Stimulated activated CD8-positive, alpha-beta memory T cell treated with anti-CD3 and anti-CD28 coated beads, Interleukin-4, amount 100 ng/mL, for 24 hours (primary cell): ENCODE measurements around the gene CASZ1.

ENCODE experiments used
- DNase-seq: peaks from one replicate; pipeline ENCODE4 v3.0.0-alpha.2; 2020; ENCODE audit warnings: low read depth

Gene CASZ1

DNA sequence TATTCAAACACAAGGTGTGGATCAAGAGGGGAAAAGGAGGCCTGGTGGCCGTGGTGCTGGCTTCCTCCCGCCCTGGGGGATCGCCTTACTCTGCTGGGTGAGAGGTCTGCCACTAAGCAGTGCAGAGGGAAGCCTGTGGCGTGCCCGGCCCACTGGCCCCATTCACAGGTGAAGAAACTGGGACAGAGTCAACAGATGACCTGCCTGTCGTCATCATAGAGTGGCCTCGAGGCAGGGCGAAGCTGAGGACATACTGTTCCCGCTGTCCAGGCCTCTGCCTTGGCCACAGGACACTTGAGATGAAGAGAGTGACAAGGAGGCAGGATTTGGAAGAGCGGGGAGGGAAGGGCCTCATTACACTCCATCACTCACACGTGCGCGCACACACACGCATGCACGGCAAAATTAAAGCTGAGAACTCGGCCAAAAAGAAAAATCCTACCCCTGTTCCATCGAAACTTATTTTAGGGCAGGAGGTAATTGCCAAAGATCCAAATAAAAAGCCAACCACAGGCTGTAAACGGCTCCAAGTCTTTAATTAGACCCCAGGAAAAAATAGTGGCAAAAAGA, 50.5 kb downstream of the CASZ1 start:
- no peak for DNase-seq

DNA sequence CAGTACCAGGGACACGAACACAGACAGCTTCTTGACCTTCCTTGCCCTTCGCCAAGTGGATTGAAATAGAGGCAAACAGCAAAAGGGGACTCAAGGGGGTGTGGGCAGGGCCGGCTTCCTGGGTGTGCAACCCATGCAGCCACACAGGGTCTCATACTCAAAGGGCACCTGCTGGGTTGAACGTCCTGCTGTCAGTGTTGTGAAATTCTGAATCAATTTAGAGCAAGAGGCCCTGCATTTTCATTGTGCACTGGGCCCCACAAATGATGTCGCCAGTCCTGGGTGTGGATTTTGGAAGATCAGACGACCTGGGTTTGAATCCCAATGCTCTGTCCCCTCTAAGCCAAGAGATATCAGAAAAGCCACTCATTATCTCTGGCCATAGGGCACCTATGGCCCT, 51.1 kb downstream of the CASZ1 start:
- DNase-seq: no peak

DNA sequence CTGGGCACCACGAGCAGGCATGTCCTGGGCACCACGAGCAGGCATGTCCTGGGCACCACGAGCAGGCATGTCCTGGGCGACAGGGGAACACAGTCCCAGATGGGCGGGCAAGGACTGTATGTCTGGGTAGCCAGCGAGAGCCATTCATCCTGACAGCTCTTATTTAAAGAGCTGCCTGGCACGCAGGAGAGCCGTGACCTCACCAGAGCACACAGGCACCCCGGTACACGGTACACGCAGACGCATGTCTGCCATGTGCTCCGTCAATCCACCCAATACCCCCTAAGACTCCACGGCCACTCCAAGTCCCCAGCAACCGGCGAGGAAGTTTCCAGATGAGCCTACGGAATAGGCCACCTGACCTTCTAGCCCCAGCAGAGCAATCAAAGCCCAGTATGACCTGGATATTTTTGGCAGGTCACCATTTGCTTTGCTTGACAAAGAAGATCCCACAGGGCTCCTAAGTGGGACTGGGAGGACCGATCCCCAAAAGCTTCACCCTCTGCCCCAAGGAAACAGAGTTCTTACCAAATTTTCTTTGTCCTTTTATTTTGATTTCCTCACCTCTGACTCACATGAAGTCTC, 51.7 kb downstream of the CASZ1 start:
- no peak for DNase-seq

DNA sequence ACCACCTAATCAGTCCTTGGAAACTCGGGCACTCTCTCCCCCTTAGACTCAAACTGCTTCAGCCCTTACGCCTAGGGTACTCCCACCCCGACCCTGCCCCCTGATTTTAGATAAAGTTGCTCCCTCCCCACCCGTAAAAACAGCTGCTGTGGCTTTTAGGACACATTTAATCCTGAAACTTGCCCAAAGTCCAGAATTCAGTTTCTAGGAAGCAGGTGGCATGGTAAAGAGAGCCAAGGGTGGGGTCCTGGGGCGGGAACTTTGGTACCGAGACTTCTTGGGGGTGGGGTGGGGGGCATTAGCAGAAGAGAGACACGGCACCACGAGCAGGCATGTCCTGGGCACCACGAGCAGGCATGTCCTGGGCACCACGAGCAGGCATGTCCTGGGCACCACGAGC, 52.4 kb downstream of the CASZ1 start:
- no peak for DNase-seq

DNA sequence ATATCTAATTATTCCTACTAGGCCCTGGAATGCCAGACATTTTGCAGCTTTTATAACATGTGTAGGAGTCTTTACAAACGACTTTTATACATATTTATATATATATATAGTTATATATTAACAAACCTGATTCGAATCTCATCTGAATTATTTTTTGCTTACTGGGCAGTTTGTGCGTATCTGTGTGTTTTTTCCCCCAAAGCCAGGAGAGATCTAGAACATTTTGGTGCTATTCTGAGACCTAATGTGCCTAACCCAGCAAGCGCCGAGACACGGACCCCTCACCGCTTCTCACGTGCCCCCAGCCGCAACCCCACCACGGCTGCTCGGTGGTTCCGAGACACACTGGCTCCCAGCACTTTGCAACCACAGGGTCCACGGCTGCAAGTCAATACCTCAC, 54.8 kb downstream of the CASZ1 start:
- no peak for DNase-seq

DNA sequence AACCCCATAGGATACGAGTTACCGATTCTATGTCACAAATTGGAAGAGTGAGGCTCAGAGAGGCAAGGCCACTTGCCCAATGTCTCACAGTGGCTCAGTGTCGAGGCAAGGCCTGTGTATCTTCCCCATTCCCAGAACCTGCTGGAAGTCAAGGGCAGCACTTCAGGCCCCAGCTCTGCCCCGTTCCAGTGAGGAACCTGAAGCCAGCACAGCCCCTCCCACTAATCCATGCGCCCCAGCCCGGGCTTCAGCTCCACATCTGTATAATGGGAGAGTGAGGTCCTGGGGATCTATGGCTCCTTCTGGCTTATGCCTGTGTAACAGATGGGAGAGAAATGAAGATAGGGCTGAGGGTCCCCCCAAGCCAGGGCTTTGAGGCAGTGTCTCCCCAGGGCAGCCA, 56.3 kb downstream of the CASZ1 start:
- DNase-seq: no peak

DNA sequence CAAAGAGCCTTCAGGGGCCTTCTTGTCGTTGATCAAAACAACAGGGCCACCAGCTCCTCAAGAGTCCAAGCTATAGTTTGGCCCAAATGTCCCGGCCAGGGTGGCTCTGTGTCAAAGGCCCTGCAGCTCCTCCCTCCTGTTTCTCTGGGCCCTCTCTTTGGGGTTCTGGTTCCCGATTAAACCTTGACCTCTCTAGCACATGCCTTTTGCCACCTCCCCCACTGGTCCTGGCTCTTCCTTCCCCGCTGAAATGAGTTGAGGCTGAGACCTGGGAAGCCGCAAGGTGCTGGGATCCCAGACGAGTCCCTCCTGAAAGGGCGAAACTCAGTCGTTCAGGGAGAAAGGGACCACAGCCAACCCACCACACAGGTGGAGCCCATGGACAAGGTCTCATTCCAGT, 56.9 kb downstream of the CASZ1 start:
- DNase-seq: no peak

DNA sequence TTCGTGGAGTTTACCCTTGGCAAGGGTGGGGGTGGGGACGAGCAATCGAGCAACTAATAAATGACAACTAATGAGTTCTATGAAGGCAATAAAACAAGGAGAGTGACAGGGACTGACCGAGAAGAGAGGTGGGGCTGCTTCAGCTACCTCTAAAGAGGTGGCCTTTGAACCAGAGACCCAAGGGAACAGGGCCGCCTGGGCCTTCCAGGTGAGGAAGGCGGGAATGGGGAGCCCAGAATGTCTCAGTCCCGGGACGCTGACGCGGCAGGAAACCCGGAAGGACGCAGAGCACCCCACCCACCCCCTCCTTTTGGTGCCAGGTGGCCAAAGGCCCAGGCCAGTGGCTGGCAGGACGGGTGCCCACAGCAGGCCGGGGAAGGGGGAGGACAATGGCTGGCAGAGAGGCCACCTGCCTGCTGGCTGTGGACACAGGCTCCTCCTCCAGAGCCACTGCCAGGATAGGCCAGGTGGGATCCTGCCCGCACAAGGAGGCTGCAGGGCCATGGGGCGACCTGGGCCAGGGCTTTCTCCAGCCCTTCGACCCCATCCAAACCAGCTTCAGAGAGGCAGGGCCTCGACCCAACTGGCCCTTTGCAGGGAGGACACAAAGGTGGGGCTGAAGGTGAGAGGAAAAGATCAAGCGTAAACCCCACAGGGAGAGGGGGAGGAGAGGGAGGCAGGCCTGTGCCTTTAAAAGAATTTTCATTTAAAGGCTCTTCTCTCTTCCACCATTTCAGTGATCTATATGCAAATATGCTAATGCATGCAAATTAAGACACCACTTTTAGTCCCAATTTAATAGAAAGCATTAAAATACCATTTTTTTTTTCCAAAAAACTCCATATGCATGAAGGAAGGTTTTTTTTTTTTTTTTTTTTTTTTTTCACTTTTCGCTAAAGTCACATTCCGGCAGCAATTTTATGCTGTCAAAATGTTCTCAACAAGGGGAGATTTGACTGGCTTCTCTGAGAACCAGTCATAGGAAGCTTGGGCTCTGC, 58.1 kb downstream of the CASZ1 start:
- no peak for DNase-seq

DNA sequence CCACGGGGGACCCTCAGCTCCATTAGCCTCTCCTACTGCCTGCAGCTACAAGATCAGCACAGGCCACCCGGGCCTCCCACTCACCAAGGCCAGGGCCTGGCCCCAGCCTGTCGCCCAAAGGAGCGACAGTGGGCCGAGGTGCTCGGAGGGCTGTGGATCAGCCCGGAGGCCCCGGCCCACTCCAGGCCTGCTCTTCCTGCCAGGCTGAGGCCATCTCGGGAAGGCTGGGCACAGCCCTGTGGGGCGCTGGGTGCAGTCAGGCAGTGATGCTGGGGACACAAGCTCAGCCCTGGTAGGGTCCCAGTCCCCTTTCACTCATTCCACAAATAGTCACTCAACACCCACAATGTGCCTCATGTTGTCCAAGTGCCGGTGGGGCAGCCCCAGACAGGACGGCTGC, 58.8 kb downstream of the CASZ1 start:
- no peak for DNase-seq

DNA sequence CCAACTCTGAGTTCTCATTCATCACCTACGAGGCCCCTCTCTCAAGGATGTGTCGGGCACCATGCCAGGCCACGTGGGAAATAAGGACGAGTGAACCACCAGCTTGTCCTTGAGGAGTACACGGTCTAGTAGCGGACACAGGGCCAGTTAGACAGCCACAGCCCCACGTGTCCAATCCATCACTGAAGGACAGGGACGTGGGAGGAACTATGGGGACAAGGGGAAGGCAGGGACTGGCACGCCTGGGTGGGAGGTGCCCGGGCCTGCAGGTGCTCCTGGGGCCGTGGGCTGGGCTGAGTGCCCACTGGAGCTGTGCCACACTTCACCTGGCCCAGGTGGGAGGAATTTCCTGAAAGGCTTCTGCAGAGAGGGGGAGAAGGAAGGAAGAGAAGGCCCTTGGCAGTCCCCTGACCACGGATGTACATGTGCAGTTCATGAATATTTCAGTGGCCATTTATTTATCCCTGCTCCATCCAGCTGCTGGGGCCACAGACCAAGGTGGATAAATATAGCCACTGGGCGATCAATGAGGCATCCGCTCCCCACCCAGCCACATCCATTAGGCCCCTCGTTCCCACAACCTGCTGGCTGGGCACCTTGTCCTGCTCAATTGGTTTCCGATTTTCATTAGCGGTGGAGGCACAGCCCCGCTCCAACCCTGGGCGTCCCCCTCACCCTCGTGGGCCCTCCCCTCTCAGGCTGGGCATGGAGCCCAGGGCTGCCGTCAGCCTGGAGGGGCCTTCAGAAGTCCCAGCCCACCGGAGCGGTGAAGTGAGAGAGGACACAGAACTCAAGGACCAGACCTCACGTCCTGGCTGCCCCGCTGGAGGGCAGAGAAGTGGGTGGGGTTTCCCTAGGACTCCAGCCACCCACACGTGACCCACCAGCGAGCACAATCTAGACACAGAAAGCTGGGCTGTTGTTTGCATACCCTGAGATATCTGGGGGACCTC, 59.5 kb downstream of the CASZ1 start:
- DNase-seq: no peak

DNA sequence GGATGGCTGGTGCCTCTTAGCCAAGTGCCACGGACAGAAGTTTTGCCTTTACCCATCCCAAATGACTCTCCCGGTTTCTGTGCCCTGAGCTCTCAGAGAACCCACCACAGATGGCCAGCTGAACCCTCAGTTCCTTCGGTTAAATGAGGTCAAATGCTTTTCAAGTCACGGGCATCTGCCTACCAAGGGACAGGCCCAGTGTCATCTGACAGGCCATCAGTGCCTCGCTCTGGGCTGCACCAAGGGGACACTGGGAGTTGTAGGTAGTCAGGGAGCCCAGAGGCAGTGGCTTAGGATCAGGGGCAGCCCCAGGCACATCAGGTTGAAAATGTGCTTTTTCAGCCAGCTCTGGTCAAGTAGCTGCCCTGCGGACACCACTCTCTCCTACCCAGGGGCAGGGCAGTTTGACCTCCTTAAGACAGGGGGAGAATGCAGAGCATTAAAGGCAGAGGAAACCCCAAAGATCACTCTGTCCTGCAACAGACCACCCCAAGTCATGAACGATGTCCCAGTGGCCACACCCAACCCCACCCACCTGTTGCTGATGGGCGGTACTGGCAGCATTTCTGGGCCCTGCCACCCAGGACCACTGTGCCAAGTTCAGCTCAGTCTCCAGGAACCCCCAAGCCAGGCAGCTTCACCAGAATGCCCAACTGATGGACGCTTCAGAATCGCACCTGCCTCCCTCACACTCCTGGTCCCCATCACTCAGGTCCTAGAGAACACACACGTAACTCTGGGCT, 60.7 kb downstream of the CASZ1 start:
- DNase-seq: no peak

DNA sequence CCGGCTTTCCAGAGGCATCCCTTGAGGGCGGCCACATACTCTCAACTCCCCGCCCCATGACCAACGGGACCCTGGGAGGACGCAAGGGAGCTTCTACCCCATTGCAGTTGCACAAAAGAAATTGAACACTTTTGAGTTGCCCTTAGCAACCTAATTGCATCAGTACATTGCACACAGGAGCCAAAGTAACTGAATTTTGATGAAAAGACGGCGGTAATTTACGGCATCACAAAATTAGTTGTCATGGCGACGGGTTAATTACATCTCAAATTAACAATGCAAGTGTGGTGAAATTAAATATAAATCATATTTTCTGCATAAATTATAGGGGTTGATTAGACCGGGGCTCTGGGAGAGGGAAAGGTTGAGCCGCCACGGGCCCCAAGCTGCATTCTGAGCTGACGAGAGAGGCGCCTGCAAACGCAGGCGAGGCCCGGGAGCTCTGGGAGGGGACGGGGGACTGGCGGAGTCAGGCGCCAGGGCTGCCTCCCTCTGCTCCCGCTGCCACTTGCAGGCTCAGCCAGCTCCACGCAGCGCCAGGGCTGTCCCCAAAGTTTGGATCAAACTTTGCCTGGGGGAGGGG, 61.4 kb downstream of the CASZ1 start:
- DNase-seq: no peak

DNA sequence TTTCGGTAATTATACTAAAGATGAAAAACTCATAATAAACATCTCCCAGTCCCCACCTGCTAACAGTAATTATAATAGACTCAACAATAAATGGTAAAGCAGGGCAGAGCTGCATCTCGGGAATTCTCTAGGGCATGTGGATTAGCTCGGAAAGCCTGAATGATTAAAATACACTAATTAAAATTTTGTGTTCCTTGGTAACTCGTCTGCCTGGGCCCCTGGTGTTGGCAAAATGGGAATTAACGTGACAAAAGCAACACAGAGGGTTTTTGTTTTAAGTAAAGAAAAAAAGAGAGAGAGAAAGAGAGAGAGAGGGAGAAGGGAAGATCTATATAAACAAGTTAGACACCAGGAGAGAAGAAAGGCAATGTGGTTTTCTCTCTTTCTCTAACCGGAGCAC, 62.1 kb downstream of the CASZ1 start:
- DNase-seq: no peak

DNA sequence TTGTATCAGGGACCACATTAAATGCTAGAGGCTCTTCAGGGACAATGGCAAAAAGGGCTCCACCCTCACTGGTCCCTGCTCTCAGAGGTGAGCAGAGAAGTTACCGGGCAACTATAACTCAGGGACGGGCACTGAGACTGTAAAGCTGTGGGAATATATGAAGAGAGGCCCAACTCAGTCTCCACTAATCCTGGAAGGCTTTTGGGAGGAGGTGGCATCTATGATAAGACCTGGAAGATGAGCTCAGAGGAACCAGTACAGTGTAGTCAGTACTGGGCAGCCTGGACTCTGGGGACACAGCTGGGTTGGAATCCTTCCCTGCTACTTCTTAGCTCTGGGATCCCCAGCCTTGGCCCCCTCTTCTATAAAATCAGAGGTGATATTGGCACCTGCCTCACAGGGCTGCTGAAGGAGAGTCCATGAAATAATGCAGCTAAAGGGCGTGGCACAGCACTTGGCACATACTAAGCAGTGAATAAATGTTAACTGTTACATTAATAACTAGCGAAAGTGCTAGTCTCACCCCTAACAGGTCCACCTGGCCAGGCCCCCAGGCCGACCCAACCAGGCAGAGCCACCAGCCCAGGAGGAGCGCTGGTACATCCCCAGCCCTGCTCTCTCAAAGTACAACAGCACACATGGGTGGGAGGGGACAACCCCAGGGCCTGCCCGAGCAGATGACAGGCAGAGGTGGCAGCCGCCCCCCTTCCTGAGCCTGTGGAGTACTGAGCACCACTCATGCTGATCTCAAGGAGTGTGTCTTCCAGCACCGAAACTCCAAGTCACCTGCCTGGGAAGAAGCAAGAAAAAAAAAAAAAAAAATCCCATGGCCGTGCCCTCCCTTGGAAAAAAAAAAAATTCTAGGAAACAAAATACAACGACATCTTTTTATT, 62.7 kb downstream of the CASZ1 start:
- DNase-seq: peak; percentile 40

DNA sequence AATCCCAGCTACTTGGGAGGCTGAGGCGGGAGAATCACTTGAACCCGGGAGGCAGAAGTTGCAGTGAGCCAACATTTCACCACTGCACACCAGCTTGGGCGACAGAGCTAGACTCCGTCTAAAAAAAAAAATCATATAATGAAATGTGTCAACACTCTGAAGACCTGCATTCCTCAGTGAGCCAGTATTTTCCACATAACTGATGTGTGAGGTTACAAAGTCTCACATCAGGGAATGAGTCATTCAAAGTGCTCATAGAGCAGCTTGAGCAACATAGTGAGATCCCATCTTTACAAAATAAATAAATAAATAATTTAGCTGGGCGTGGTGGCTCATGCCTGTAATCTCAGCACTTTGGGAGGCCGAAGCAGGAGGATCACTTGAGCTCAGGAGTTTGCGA, 65.5 kb downstream of the CASZ1 start:
- no peak for DNase-seq

DNA sequence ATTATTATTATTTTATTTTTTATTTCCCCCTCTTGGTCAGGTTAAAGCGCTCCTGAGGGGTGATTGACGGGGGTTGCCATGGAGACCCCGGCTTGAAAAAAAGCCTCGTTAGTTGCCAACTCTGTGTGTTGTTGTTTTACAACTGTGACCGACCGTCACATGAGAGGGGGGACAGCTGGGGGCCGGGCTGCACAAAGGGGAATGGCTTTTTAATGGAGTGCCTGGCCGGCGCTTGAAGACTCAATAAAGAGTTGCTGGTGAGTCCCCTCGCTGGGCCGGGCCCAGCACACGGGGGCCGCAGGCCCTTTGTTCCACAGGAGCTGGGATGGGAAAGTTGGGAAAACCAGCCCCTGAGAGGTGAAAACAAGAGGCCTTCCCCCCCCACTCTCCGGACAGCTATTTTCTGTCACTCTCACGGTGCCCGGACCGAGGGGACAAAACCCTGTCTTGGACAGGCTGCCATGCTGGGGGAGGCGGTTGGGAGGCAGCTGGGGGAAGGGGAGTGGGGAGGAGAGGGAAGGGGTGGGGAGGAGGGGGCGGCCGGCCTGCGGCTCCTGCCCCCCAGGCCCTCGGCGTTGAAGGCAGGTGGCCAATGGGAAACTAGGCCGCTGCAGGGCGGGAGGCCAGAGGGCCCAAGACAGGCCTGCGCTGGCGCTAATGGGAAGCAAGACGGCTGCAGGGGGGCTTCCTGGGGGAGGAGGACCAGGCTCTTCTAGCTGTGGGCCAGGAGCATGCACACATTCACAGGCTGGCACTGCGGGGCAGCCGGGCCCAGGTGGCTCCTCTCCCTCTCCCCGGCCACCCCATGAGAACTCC, 67.6 kb downstream of the CASZ1 start:
- DNase-seq: no peak

DNA sequence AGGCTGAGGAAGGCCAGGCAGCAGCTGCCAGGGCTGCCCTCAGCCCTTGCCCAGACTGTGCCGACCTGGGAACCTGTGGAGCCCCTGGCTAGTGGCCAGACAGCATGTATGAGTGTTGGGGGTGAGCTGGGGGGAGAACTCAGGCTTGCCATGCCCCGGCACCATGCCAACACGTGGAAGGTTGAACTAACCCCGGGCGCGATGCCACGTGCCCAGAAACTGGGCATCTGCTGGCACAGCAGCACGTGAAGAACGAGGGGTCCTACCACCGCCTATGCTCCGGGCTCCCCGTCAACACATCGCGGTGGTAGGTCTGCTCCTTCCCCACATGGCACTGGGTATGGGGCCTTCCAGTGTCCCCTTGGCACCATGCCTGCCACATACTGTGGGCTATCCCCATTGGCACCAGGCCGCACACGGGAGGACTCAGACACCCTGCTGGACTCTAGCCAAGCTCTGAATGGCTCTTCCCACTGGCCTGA, 68.7 kb downstream of the CASZ1 start:
- DNase-seq: no peak

DNA sequence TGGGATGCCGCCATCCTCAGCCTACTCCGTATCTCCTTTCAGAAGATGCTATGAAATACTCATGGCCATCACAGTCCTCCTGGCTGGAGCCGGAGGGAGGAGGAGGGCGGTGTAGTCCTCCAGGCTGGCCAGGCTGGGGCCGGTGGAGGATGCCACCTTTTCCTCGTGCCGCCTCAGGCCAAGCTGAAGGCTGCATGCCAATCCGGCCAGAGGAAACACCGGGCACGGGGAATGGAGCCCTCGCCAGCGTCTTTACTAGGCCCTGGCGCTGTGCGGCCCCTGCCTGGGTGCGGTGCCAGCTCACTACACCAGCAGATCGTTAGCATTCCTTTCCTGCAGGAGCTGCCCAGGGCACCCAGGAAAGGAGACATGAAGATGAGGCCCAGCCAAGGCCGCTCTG, 70.1 kb downstream of the CASZ1 start:
- no peak for DNase-seq
